IPS DF 4.7 (cell line): Measurements from ENCODE around the gene FUBP3.
"Not testable (repeated sequence)": the region's sequence is repeated elsewhere in the genome, so short reads cannot be mapped to it uniquely, and the experiment has no call there.

Source experiments
- DNase-seq: peaks from one replicate; pipeline ENCODE4 v3.0.0-alpha.2; 2013; ENCODE audit warnings: low spot score; ENCODE audit errors: extremely low read depth

The FUBP3 gene

DNA sequence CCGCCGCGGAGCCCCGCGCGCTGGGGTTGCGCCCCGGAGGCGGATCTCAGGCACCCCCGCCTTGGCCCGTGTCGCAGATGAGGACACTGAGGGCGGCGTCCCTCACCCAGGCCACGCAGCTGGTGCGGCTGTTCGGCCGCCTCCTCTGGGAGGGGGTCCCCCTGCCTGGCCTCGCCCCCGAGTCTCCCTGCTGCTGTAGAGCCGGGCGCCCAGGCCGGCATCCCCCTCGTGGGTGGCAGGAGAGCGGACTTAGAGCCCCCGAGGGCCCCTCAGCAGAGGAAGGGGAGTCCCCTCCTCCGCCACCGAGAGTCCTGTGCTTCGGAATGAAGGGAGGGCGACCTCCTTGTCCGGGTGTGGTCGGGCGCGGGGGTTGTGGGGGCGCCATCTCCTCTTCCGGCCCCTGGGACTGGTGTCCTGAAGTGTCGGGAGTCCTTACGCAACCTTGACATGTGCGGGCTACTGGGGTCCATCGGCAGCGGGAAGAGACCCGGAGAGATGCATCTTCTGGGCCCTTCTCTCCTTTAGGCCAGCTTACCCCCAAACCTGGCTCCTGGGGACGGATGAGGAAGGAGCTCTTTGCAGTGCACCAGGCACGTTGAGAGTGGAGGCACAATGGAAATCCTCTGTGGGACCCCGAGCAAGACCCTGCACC lies 102.5 kb downstream of the FUBP3 start:
- DNase-seq, result no peak

DNA sequence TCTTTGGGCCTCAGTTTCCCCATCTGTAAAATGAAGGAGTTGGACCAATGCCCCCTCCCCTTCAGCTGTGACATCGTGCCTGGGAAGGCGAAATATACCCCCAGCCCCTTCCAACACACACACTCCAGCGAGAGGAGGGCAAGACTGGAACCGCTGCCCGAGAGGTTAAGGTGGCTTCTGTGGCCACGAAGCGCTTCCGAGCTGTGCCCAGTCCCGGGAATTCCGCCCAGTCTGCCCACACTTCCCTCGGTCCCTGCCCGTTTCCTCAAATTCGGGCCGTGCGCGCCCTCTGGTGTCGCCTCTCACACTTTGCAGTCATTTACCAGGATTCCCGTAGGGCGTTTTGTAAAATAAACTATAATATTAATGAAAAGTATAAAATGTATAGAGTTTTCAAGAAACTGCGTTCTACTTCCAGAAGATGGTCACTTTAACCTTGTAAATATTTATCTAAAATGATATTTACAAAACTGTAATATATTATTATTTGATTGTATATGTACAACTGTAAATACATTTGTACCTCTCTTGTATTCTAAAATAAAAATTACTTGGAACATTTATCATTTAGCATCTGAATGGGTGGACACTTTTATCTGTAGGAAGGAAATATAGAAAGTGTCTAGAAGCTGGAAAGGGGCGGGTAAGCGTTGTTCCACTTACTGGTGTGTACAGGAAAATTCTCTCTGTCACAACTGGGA lies 103.2 kb downstream of the FUBP3 start:
- no peak for DNase-seq

DNA sequence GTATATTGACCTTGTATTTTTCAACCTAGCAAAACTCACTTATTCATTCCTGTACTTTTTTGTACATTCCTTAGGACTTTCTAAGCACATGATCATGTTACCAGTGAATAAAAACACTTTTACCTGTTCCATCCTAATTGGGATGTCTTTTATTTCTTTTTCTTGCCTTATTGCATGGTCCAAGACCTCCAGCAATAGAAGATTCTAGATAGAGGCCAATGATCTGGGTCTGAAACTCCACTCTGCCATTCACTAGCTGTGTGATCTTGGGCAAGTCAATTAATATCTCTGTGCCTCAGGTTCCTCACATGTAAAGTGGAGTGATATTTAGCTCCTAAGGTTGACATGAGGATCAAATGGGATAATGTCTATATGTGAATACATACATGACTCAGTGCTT lies 105.7 kb downstream of the FUBP3 start:
- no peak for DNase-seq

DNA sequence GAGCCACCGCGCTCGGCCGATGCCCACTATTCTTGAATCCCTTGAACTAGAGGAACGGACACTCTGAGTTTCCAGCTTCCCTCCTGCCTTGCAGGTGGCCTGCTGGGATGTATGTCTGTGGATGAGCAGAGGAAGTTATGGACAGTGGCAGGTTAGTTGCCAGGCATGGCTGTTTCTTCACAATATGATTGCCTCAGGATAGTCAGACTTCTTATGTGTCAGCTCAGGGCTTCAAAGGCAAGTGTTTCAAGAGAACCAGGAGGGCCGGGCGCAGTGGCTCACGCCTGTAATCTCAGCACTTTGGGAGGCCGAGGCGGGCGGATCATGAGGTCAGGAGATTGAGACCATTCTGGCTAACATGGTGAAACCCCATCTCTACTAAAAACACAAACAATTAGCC lies 106.6 kb downstream of the FUBP3 start:
- DNase-seq, result not testable (repeated sequence)

DNA sequence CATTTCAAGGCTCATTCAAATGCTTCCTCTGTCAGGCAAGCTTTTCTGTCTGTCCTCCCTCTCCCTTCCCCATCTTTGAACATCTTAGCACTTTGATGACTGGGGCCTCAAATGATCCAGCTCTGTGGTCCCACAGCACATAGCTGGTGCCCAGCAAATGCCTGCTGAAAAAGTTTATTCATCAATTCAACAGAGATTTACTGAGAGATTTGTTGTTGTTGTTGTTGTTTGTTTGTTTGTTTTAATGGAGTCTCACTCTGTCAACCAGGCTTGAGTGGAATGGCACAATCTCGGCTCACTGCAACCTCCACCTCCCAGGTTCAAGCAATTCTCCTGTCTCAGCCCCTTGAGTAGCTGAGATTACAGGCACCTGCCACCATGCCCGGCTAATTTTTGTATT lies 108.2 kb downstream of the FUBP3 start:
- DNase-seq, result no peak
